ENCODE results near the gene S100A11.

S100A11 gene

DNA sequence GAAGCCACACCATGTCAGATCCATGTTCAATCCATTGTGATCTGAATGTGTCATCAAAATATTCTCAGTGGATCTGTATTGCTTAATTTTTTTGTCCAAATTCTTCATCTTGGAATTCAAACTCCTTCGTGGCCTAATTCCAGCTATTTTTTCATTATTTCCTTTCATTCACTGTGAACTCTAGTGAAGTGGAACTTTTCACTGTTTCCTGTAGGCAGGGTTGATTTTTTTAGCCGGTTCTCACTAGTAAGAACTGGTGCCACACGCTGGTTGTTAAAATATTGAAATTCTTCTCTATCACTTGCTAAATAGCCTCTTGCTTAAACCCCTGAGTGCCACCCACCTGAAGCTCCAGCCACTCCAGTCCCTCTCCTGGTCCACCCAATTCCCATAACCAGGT, 7.6 kb upstream of the S100A11 start:
- TF ChIP-seq, protein P1, sequence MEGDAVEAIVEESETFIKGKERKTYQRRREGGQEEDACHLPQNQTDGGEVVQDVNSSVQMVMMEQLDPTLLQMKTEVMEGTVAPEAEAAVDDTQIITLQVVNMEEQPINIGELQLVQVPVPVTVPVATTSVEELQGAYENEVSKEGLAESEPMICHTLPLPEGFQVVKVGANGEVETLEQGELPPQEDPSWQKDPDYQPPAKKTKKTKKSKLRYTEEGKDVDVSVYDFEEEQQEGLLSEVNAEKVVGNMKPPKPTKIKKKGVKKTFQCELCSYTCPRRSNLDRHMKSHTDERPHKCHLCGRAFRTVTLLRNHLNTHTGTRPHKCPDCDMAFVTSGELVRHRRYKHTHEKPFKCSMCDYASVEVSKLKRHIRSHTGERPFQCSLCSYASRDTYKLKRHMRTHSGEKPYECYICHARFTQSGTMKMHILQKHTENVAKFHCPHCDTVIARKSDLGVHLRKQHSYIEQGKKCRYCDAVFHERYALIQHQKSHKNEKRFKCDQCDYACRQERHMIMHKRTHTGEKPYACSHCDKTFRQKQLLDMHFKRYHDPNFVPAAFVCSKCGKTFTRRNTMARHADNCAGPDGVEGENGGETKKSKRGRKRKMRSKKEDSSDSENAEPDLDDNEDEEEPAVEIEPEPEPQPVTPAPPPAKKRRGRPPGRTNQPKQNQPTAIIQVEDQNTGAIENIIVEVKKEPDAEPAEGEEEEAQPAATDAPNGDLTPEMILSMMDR (IDR thresholded peaks at IDR 0.05; ENCODE audit: low read depth, low read length): no peak
- Histone ChIP-seq H3K9me3 (ENCODE audit: severe bottlenecking) (peaks cover 6% of the 10 kb centered on the region), H3K4me3 (ENCODE audit: low read depth, low read length) (no peak overlapping the region), H3K27me3 (ENCODE audit: insufficient read depth, low read depth, severe bottlenecking) (peaks cover 98% of the 10 kb centered on the region), H3K27ac (no peak overlapping the region), H3K36me3 (no peaks in the 10 kb centered on the region)
- no peak for DNase-seq

DNA sequence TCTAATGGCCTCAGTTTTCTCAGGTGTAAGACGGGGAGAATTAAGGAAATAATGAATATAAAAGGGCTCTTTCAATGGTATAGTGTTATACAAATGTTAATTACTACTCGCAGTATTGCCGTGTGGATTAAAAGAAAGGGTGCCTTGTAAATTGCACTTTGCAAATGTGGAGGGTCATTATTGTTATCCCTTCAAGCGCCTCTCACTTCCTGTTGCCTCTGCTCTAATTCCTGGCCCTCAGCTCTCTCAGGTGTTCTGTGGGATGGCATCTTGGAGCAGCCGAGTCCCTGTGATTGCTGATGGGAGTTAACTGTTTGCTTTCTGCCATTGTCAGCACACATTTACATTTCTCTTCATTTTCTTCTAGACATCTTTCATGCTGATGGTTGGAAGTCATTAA, 7.1 kb upstream of the S100A11 start:
- Histone ChIP-seq H3K4me3 (ENCODE audit: low read depth, low read length) (no peak overlapping the region), H3K27me3 (ENCODE audit: insufficient read depth, low read depth, severe bottlenecking) (peaks cover 100% of the 10 kb centered on the region), H3K27ac (no peak overlapping the region), H3K9me3 (ENCODE audit: severe bottlenecking) (peaks cover 11% of the 10 kb centered on the region), H3K36me3 (no peaks in the 10 kb centered on the region)
- no peak for DNase-seq
- TF ChIP-seq, protein P1 (IDR thresholded peaks at IDR 0.05; ENCODE audit: low read depth, low read length): no peak

DNA sequence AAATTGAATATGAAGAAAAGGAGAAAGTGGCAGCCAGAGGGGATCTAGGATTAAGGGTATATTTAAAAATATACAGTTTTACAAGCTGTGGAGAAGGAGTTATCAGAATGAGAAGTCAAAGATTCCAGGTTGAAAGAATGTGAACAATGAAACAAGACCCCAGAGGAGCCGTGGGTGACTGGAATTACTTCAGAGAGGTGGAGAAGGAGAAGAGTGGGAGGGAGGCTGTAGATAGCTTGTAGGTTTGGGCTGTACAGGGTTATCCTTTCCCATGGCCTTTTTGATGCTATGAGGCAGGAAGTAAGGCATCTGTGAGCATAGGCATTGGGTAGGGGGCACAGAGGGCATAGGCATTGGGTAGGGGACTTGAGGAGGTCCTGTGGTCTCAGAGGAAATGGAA, 5.2 kb upstream of the S100A11 start:
- no peak for DNase-seq
- no peak overlapping the region for H3K27ac ChIP-seq
- H3K36me3 ChIP-seq: no peaks in the 10 kb centered on the region
- peaks cover 22% of the 10 kb centered on the region for H3K9me3 ChIP-seq (ENCODE audit: severe bottlenecking)
- no peak overlapping the region for H3K4me3 ChIP-seq (ENCODE audit: low read depth, low read length)
- TF ChIP-seq, protein P1 (IDR thresholded peaks at IDR 0.05; ENCODE audit: low read depth, low read length): no peak
- H3K27me3 ChIP-seq (ENCODE audit: insufficient read depth, low read depth, severe bottlenecking): peaks cover 100% of the 10 kb centered on the region

DNA sequence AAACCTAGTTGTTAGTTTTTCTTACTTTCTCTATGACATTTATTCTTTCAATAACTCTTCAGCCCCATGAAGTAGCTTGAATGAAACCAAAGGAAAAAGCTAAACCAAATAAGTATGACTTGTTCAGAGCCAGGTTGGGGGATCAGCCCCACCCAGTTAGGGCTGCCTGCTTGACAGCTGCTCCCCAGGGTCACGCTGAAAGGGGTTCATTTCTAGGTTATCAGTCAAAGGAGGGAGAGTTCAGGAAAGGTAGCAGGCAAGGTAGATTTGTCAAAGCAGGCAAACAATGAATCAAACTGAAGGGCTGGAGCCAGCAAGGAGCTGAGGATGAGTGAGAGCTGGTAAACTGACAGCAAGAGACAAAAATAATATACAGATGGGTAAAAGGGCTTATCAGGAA, 3.1 kb upstream of the S100A11 start:
- no peak overlapping the region for H3K27ac ChIP-seq
- DNase-seq: no peak
- TF ChIP-seq, protein P1 (IDR thresholded peaks at IDR 0.05; ENCODE audit: low read depth, low read length): no peak
- H3K36me3 ChIP-seq: no peaks in the 10 kb centered on the region
- peaks cover 33% of the 10 kb centered on the region for H3K9me3 ChIP-seq (ENCODE audit: severe bottlenecking)
- peaks cover 100% of the 10 kb centered on the region for H3K27me3 ChIP-seq (ENCODE audit: insufficient read depth, low read depth, severe bottlenecking)
- H3K4me3 ChIP-seq (ENCODE audit: low read depth, low read length): no peak overlapping the region

DNA sequence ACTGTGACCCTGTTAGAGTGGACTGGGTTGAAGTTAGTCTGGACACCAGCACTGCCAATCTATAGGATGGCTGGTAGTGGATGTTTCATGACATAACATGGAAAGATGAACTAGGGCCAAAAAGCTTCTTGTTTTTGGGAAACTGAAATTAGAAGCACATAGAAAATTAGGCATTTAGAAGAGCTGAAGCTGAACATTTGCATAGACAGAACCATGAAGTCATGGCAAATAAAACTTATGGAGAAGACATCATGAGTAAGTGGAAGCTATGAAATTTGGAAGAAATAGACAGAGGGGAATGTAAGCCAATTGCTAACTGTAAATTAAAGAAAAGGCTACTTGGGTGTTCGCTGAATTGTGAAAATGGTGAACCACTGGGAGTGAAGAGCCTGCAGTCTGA, 2.7 kb upstream of the S100A11 start:
- H3K4me3 ChIP-seq (ENCODE audit: low read depth, low read length): no peak overlapping the region
- H3K27ac ChIP-seq: no peak overlapping the region
- peaks cover 33% of the 10 kb centered on the region for H3K9me3 ChIP-seq (ENCODE audit: severe bottlenecking)
- no peaks in the 10 kb centered on the region for H3K36me3 ChIP-seq
- H3K27me3 ChIP-seq (ENCODE audit: insufficient read depth, low read depth, severe bottlenecking): peaks cover 100% of the 10 kb centered on the region
- DNase-seq: no peak
- TF ChIP-seq, protein P1 (IDR thresholded peaks at IDR 0.05; ENCODE audit: low read depth, low read length): no peak

DNA sequence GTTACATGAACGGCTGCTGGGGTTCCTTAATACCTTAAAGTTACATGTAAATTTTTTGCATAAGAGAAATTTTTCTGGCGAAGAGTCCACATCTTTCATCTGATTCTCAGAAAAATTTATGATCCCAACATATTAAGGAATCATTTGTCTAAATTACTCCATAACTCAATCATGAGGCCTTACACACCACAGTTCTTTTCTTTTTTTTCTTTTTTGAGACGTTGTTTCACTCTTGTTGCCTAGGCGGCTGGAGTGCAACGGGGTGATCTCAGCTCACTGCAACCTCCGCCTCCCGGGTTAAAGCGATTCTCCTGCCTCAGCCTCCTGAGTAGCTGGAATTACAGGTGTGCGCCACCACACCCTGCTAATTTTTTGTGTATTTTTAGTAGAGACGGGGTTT, 2.1 kb upstream of the S100A11 start:
- Histone ChIP-seq H3K27ac (no peak overlapping the region), H3K4me3 (ENCODE audit: low read depth, low read length) (no peak overlapping the region), H3K9me3 (ENCODE audit: severe bottlenecking) (peaks cover 33% of the 10 kb centered on the region), H3K27me3 (ENCODE audit: insufficient read depth, low read depth, severe bottlenecking) (peaks cover 100% of the 10 kb centered on the region), H3K36me3 (no peaks in the 10 kb centered on the region)
- TF ChIP-seq, protein P1 (IDR thresholded peaks at IDR 0.05; ENCODE audit: low read depth, low read length): no peak
- DNase-seq: no peak
